Left ventricle myocardium inferior (tissue), 1 donor: Measurements from ENCODE around the gene WDR88. TPM values are rescaled to one million over a fixed set of nuclear protein-coding genes. Genes with fewer than 3 reads are reported as not detected.
A peak's percentile ranks its signal among the peaks of the same experiment; 100 is the strongest.
"Not testable (repeated sequence)": the region's sequence is repeated elsewhere in the genome, so short reads cannot be mapped to it uniquely, and the experiment has no call there.

ENCODE experiments used
- DNase-seq: peaks from one replicate; pipeline ENCODE4 v3.0.0-alpha.2; 2020
- H3K27ac ChIP-seq: fragments of 200-600 bp; replicated peaks from 2 replicates; pipeline ENCODE4 v1.8.0; 2021
- H3K27me3 ChIP-seq: fragments of 200-600 bp; 2 replicates; pipeline ENCODE4 v1.8.0; 2021; ENCODE audit warnings: low read depth
- H3K36me3 ChIP-seq: fragments of 200-600 bp; 2 replicates; pipeline ENCODE4 v1.8.0; 2021
- H3K4me1 ChIP-seq: fragments of 200-600 bp; 2 replicates; pipeline ENCODE4 v1.8.0; 2021
- H3K4me3 ChIP-seq: fragments of 200-600 bp; 2 replicates; pipeline ENCODE4 v1.8.0; 2021; ENCODE audit warnings: mild to moderate bottlenecking, moderate library complexity
- H3K9me3 ChIP-seq: fragments of 200-600 bp; replicated peaks from 2 replicates; pipeline ENCODE4 v1.8.0; 2021
- CTCF ChIP-seq: fragments of 200-600 bp; IDR thresholded peaks from 2 replicates; pipeline ENCODE4 v1.8.0; 2021; ENCODE audit warnings: antibody characterized with exemption, mild to moderate bottlenecking, borderline replicate concordance
- intact Hi-C: fragments of 100-400 bp; cut with micrococcal nuclease; formaldehyde crosslinking; loops from one replicate; pipeline ENCODE4 v1.11.0; 2022
- total RNA-seq: library from RNA; stranded (reverse); fragmentation: NEBNext Ultra II Directional; extraction: Animal tissue kit (Norgen Biotek cat#: 25700); gene quantifications from one replicate; pipeline ENCODE4 v1.2.1, GENCODE V29; 2021
- donor health status: DM: no; HTN: yes; CAD: no; lungs with severe emphysema.

Gene WDR88
- total RNA-seq, 1 donor from 2014 or later, result not detected

GRCh38 chr19:33143897-33144405 lies 12.0 kb downstream of the WDR88 start:
- peak; percentile 96 for TF ChIP-seq CTCF
- Histone ChIP-seq H3K4me1 (peaks cover 8% of the 10 kb centered on the region), H3K27me3 (peaks cover 13% of the 10 kb centered on the region), H3K36me3 (no peaks in the 10 kb centered on the region), H3K4me3 (no peak overlapping the region), H3K27ac (no peak overlapping the region), H3K9me3 (no peaks in the 10 kb centered on the region)
- DNase-seq, result peak; percentile 49
- intact Hi-C loops, result loop anchor here (2.0 kb wide), 1 partner anchor 35 kb away; no protein-coding TSS in a partner anchor

DNA sequence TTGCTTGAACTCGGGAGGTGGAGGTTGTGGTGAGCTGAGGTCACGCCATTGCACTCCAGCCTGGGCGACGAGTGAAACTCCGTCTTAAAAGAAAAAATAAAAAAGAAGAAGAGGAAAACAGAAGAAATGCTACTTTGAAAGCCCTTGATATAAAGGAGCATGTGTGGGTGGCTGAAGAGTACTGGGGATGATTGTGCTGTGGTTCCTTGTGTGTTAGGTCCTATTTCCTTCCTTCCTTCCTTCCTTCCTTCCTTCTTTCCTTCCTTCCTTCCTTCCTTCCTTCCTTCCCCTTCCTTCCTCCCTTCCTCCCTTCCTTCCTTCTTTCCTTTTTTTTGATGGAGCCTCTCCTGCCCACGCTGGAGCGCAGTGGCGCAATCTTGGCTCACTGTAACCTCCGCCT lies 14.3 kb downstream of the WDR88 start:
- no peak overlapping the region for H3K27ac ChIP-seq
- DNase-seq, result no peak
- H3K36me3 ChIP-seq, result no peaks in the 10 kb centered on the region
- no peaks in the 10 kb centered on the region for H3K9me3 ChIP-seq
- no peak overlapping the region for H3K4me3 ChIP-seq
- H3K27me3 ChIP-seq, result peaks cover 13% of the 10 kb centered on the region
- intact Hi-C loops, result no loop called here
- TF ChIP-seq CTCF, result no peak
- H3K4me1 ChIP-seq, result peaks cover 8% of the 10 kb centered on the region

DNA sequence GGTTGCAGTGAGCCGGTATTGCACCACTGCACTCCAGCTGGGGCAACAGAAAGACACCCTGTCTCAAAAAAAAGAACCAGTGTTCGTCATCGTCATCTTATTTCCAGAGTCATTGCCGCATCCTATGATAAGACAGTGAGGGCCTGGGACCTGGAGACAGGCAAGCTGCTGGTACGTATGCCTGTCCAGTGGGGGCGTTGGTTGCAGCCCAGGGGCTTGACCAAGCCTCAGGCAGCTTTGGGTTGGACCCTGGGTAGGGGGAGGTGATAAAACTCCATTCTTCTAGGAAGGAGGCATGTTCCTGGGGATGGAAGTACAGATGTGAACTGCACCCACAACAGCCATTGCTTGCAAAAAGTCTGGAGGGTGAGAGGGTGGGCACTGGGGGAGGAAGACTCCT lies 15.6 kb downstream of the WDR88 start:
- no peak for DNase-seq
- Histone ChIP-seq H3K4me1 (peaks cover 8% of the 10 kb centered on the region), H3K9me3 (no peaks in the 10 kb centered on the region), H3K27me3 (peaks cover 4% of the 10 kb centered on the region), H3K27ac (no peak overlapping the region), H3K4me3 (no peak overlapping the region), H3K36me3 (no peaks in the 10 kb centered on the region)
- intact Hi-C loops, result no loop called here
- TF ChIP-seq CTCF, result no peak

- DNase-seq, result no peak
- intact Hi-C loops, result no loop called here
- no peak overlapping the region for H3K4me3 ChIP-seq
Measured at GRCh38 chr19:33150852-33151518, 19.1 kb downstream of the WDR88 start.

GRCh38 chr19:33152176-33152575 lies 20.3 kb downstream of the WDR88 start:
- DNase-seq, result no peak
- Histone ChIP-seq H3K4me3 (no peak overlapping the region), H3K36me3 (no peaks in the 10 kb centered on the region), H3K4me1 (no peaks in the 10 kb centered on the region), H3K27me3 (no peaks in the 10 kb centered on the region), H3K9me3 (no peaks in the 10 kb centered on the region), H3K27ac (no peak overlapping the region)
- no peak for TF ChIP-seq CTCF
- intact Hi-C loops, result no loop called here

More at GRCh38 chr19:33150852-33151518, 19.1 kb downstream of the WDR88 start:
- H3K9me3 ChIP-seq, result no peaks in the 10 kb centered on the region
- no peaks in the 10 kb centered on the region for H3K36me3 ChIP-seq
- TF ChIP-seq CTCF, result no peak
- H3K27me3 ChIP-seq, result no peaks in the 10 kb centered on the region
- no peak overlapping the region for H3K27ac ChIP-seq
- H3K4me1 ChIP-seq, result no peaks in the 10 kb centered on the region

DNA sequence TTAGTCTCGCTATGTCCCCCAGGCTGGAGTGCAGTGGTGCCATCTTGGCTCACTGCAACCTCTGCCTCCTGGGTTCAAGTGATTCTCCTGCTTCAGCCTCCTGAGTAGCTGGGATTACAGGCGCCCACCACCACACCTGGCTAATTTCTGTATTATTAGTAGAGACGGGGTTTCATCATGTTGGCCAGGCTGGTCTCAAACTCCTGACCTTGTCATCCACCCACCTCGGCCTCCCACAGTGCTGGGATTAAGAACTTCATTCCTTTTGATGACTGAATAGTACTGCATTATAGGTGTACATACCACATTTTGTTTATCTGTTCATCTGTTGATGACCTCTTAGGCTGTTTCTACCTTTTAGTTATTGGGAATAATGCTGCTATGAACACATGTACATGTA lies 20.7 kb downstream of the WDR88 start:
- H3K36me3 ChIP-seq, intact Hi-C loops, H3K9me3 ChIP-seq, H3K27ac ChIP-seq, DNase-seq, H3K4me3 ChIP-seq, H3K4me1 ChIP-seq, H3K27me3 ChIP-seq: not testable (repeated sequence)

- H3K27ac ChIP-seq, H3K27me3 ChIP-seq, intact Hi-C loops, H3K4me3 ChIP-seq, H3K4me1 ChIP-seq, H3K36me3 ChIP-seq, H3K9me3 ChIP-seq, DNase-seq: not testable (repeated sequence)
Measured at GRCh38 chr19:33154313-33154712, 22.4 kb downstream of the WDR88 start.
